HG02588 (cell line): ENCODE results near the gene HELZ.
"Not testable (repeated sequence)": the region's sequence is repeated elsewhere in the genome, so short reads cannot be mapped to it uniquely, and the experiment has no call there.

Source experiments
- ATAC-seq: cut with Tn5 transposase; IDR thresholded peaks from one replicate; pipeline ENCODE4 v1.9.1; 2021; ENCODE audit warnings: mild to moderate bottlenecking, moderate library complexity; ENCODE audit not compliant: unreplicated experiment

The HELZ gene

GRCh38 chr17:67054011-67054591, 190.9 kb downstream of the HELZ start:
- ATAC-seq: no peak

- no peak for ATAC-seq
Observed at GRCh38 chr17:67053438-67054000, 191.5 kb downstream of the HELZ start.

GRCh38 chr17:67052720-67053437, 192.1 kb downstream of the HELZ start:
- no peak for ATAC-seq

- ATAC-seq: no peak
Observed at GRCh38 chr17:67051837-67052236, 193.2 kb downstream of the HELZ start.

GRCh38 chr17:67051155-67051538, 193.8 kb downstream of the HELZ start:
- no peak for ATAC-seq

- ATAC-seq: no peak
Observed at GRCh38 chr17:67050471-67051154, 194.4 kb downstream of the HELZ start.

GRCh38 chr17:67050066-67050465, 194.9 kb downstream of the HELZ start:
- ATAC-seq: no peak

GRCh38 chr17:67049025-67049739, 195.8 kb downstream of the HELZ start:
- ATAC-seq: no peak

- ATAC-seq: no peak
Observed at GRCh38 chr17:67047382-67047781, 197.6 kb downstream of the HELZ start.

GRCh38 chr17:67046398-67046797, 198.6 kb downstream of the HELZ start:
- no peak for ATAC-seq

- no peak for ATAC-seq
Observed at GRCh38 chr17:67044940-67045339, 200.1 kb downstream of the HELZ start.

- no peak for ATAC-seq
Observed at GRCh38 chr17:67044016-67044772, 200.8 kb downstream of the HELZ start, which contains the start of gene CACNG1. Gene CACNG1 (plus strand): TSS chr17:67044554. CDS start chr17:67044661, 107 bp downstream.

GRCh38 chr17:67043283-67043682, 201.7 kb downstream of the HELZ start:
- ATAC-seq: no peak

GRCh38 chr17:67041941-67042899, 202.8 kb downstream of the HELZ start:
- ATAC-seq: no peak

GRCh38 chr17:67041531-67041930, 203.5 kb downstream of the HELZ start:
- no peak for ATAC-seq

- not testable (repeated sequence) for ATAC-seq
Observed at GRCh38 chr17:67041119-67041518, 203.9 kb downstream of the HELZ start.

- no peak for ATAC-seq
Observed at GRCh38 chr17:67040652-67041051, 204.3 kb downstream of the HELZ start.

- no peak for ATAC-seq
Observed at GRCh38 chr17:67038861-67039365, 206.1 kb downstream of the HELZ start.
